HepG2 (cell line): ENCODE results near the gene MYOZ3. TPM values are rescaled to one million over a fixed set of nuclear protein-coding genes. Genes with fewer than 3 reads are reported as not detected.

Experiments
- ATAC-seq: fragments of 200-7000 bp; cut with Tn5 transposase; 3 replicates; pipeline ENCODE4 v1.9.1; 2020; ENCODE audit warnings: mild to moderate bottlenecking, moderate library complexity
- BruUV-seq: library from RNA; stranded (reverse); fragments of 400-500 nt; replicated peaks from 2 replicates; lab custom pipeline; 2021; lab: Mats Ljungman, UMichigan
- CTCF ChIA-PET: fragments of 300-600 bp; formaldehyde crosslinking; extraction: SDS; loops from one replicate; lab custom pipeline; 2021; ENCODE audit warnings: low total read pairs, inconsistent platforms, low intra/inter-chr PET ratio; lab: Yijun Ruan, JAX
- POLR2A ChIA-PET: fragments of 350-600 bp; sonication (Branson Sonifier 250); formaldehyde crosslinking; loops from one replicate; lab custom pipeline; 2020; ENCODE audit warnings: antibody characterized with exemption, inconsistent platforms; lab: Yijun Ruan, JAX
- DNase-seq: peaks from one replicate; pipeline ENCODE4 v3.0.0-alpha.2; 2015; ENCODE audit warnings: low spot score
- FAIRE-seq: peaks from 3 replicates; lab custom pipeline; 2011; peaks lifted over from hg19 to GRCh38; lab: Jason Lieb, UNC
- H2AFZ ChIP-seq: one replicate; pipeline ENCODE4 v1.6.1; 2011; ENCODE audit warnings: low read length, inconsistent platforms
- H3K27ac ChIP-seq: fragments of 300-600 bp; 3 replicates; pipeline ENCODE4 v1.8.0; 2011; ENCODE audit warnings: mixed run types, mild to moderate bottlenecking, mixed read lengths, low read length, inconsistent platforms; ENCODE audit not compliant: insufficient read depth; ENCODE audit errors: extremely low read length
- H3K27me3 ChIP-seq, 2 experiments: fragments of 200-600 bp in 1 of 2; 2 replicates in 1 of 2; 3 replicates in 1 of 2; pipeline versions ENCODE4 v1.6.0 to v1.8.0; 2011; ENCODE audit warnings: low read length in 2 of 2, mild to moderate bottlenecking in 2 of 2, moderate library complexity in 2 of 2, inconsistent platforms in 1 of 2; ENCODE audit not compliant: insufficient read depth in 2 of 2, control insufficient read depth in 1 of 2
- H3K36me3 ChIP-seq, 2 experiments: fragments of 200-600 bp in 1 of 2; replicated peaks in 1 of 2; 2 replicates in 1 of 2; 3 replicates in 1 of 2; pipeline versions ENCODE4 v1.5.1 to v1.8.0; 2011; ENCODE audit warnings: low read length in 2 of 2, inconsistent platforms in 1 of 2; ENCODE audit not compliant: insufficient read depth in 2 of 2, control insufficient read depth in 1 of 2
- H3K4me1 ChIP-seq: 2 replicates; pipeline ENCODE4 v1.5.1; 2012; ENCODE audit warnings: low read length, inconsistent platforms; ENCODE audit not compliant: insufficient read depth
- H3K4me2 ChIP-seq: 2 replicates; pipeline ENCODE4 v1.6.0; 2011; ENCODE audit warnings: low read depth, low read length, inconsistent platforms
- H3K4me3 ChIP-seq, 3 experiments: fragments of 200-600 bp in 1 of 3; sonication (generic), shearing (Covaris generic) in 1 of 3; replicated peaks in 1 of 3; 2 replicates each; pipeline ENCODE4 v1.5.1; 2011 to 2016; ENCODE audit warnings: low read length in 3 of 3, inconsistent platforms in 2 of 3, low read depth in 2 of 3, mild to moderate bottlenecking in 2 of 3, control low read depth in 1 of 3, mixed read lengths in 1 of 3; ENCODE audit not compliant: insufficient read depth in 1 of 3
- H3K79me2 ChIP-seq: one replicate; pipeline ENCODE4 v1.6.1; 2011; ENCODE audit warnings: low read length, inconsistent platforms; ENCODE audit not compliant: insufficient read depth
- H3K9ac ChIP-seq: 2 replicates; pipeline ENCODE4 v1.6.0; 2011; ENCODE audit warnings: mild to moderate bottlenecking, low read depth, low read length, inconsistent platforms; ENCODE audit not compliant: insufficient read depth
- H3K9me3 ChIP-seq: 2 replicates; pipeline ENCODE4 v1.5.1; 2012; ENCODE audit warnings: mild to moderate bottlenecking, low read length
- H4K20me1 ChIP-seq: 2 replicates; pipeline ENCODE4 v1.6.0; 2011; ENCODE audit warnings: inconsistent platforms, mild to moderate bottlenecking, low read length, moderate library complexity; ENCODE audit not compliant: insufficient read depth
- ATM ChIP-seq: fragments of 450-650 bp; IDR thresholded peaks from 2 replicates; pipeline ENCODE4 v1.7.1; 2017; ENCODE audit warnings: mild to moderate bottlenecking, borderline replicate concordance
- BRD4 ChIP-seq: sonication (generic); formaldehyde crosslinking; IDR thresholded peaks from 2 replicates; pipeline ENCODE4 v1.4.0; 2020; ENCODE audit warnings: missing genetic modification reagents
- HDAC6 ChIP-seq: fragments of 200-600 bp; sonication (generic); IDR thresholded peaks from 2 replicates; pipeline ENCODE4 v1.7.0; 2017; ENCODE audit warnings: mild to moderate bottlenecking, antibody characterized with exemption, low read length, low read depth
- POGZ ChIP-seq: sonication (generic); formaldehyde crosslinking; IDR thresholded peaks from 2 replicates; pipeline ENCODE4 v1.4.0; 2020; ENCODE audit warnings: mild to moderate bottlenecking, missing genetic modification reagents
- RAD51 ChIP-seq: fragments of 450-650 bp; IDR thresholded peaks from 2 replicates; pipeline ENCODE4 v1.6.1; 2016; ENCODE audit warnings: borderline replicate concordance
- SAP130 ChIP-seq: IDR thresholded peaks from 2 replicates; pipeline ENCODE4 v1.6.1; 2016; ENCODE audit warnings: low read depth
- SOX6 ChIP-seq, 2 experiments: fragments of 450-650 bp in 1 of 2; sonication (generic) in 1 of 2; formaldehyde crosslinking in 1 of 2; IDR thresholded peaks; 2 replicates each; pipeline versions ENCODE4 v1.4.0 to v1.6.1; 2017 to 2020; ENCODE audit warnings: antibody characterized with exemption in 1 of 2, mild to moderate bottlenecking in 1 of 2, missing genetic modification reagents in 1 of 2
- SP4 ChIP-seq: sonication (generic); formaldehyde crosslinking; IDR thresholded peaks from 2 replicates; pipeline ENCODE4 v1.8.1; 2023; ENCODE audit warnings: mild to moderate bottlenecking, missing genetic modification reagents
- ZKSCAN5 ChIP-seq: sonication (generic); formaldehyde crosslinking; IDR thresholded peaks from 2 replicates; pipeline ENCODE4 v1.5.1; 2020; ENCODE audit warnings: mild to moderate bottlenecking, missing genetic modification reagents
- ZMYM3 ChIP-seq: sonication (generic); formaldehyde crosslinking; IDR thresholded peaks from 2 replicates; pipeline ENCODE4 v1.5.1; 2020; ENCODE audit warnings: mild to moderate bottlenecking, missing genetic modification reagents
- ZNF256 ChIP-seq: sonication (generic); formaldehyde crosslinking; conservative IDR thresholded peaks from 2 replicates; pipeline ENCODE4 v1.4.0; 2020; ENCODE audit warnings: missing genetic modification reagents
- ZNF432 ChIP-seq: sonication (generic); formaldehyde crosslinking; IDR thresholded peaks from 2 replicates; pipeline ENCODE4 v1.5.0; 2020; ENCODE audit warnings: missing genetic modification reagents, mild to moderate bottlenecking, borderline replicate concordance
- ZNF496 ChIP-seq: sonication (generic); formaldehyde crosslinking; IDR thresholded peaks from 2 replicates; pipeline ENCODE4 v1.8.1; 2023; ENCODE audit warnings: mild to moderate bottlenecking, moderate library complexity, missing genetic modification reagents; ENCODE audit not compliant: insufficient replicate concordance
- ZNF619 ChIP-seq: sonication (generic); formaldehyde crosslinking; IDR thresholded peaks from 2 replicates; pipeline ENCODE4 v1.4.0; 2020; ENCODE audit warnings: mild to moderate bottlenecking, missing genetic modification reagents
- ZNF782 ChIP-seq: sonication (generic); formaldehyde crosslinking; IDR thresholded peaks from 2 replicates; pipeline ENCODE4 v1.4.0; 2020; ENCODE audit warnings: missing genetic modification reagents, mild to moderate bottlenecking, borderline replicate concordance
- WGBS: methylation state at CpG from one replicate; pipeline ENCODE4 v1.1.6; 2017; ENCODE audit warnings: low lambda C conversion rate; 5-methylcytosine and 5-hydroxymethylcytosine counted together
- in situ Hi-C: cut with HindIII; loops from 2 replicates; pipeline ENCODE4 v1.10.0; 2017; ENCODE audit warnings: low pct_unique_long_range_greater_than_20kb; ENCODE audit not compliant: extremely low pct_ligation_motif_present
- intact Hi-C: fragments of 100-400 bp; cut with micrococcal nuclease; formaldehyde crosslinking; loops from one replicate; pipeline ENCODE4 v1.10.0; 2022; ENCODE audit not compliant: unreplicated experiment
- polyA plus RNA-seq, 8 experiments: library from polyadenylated mRNA; depleted of rRNA in 3 of 8; stranded (reverse) in 7 of 8; unstranded in 1 of 8; fragments of >200 nt; fragmentation: Illumina TruSeq in 4 of 8; extraction: Trizol in 4 of 8; gene quantifications; 2 replicates each; pipeline versions ENCODE4 v1.2.1 to v1.2.3, GENCODE V29; 2011 to 2016; ENCODE audit warnings: low read depth in 4 of 8, missing spikeins in 1 of 8, mixed read lengths in 1 of 8; ENCODE audit not compliant: insufficient read depth in 1 of 8
- total RNA-seq, 5 experiments: library from RNA; depleted of rRNA; stranded (reverse); fragments of >200 nt; fragmentation: Illumina TruSeq; extraction: Trizol; gene quantifications; 2 replicates each; pipeline ENCODE4 v1.2.3, GENCODE V29; 2016; ENCODE audit warnings: low read depth in 1 of 5
- TF ChIP-seq, protein P1 (sequence below): IDR thresholded peaks from 2 replicates; pipeline ENCODE4 v1.6.1; 2016; ENCODE audit warnings: mild to moderate bottlenecking
- TF ChIP-seq, protein P2 (sequence below): fragments of 450-650 bp; IDR thresholded peaks from 2 replicates; pipeline ENCODE4 v1.6.1; 2017
- TF ChIP-seq, protein P3 (sequence below): sonication (generic); formaldehyde crosslinking; IDR thresholded peaks from 2 replicates; pipeline ENCODE4 v1.4.0; 2020; ENCODE audit warnings: missing genetic modification reagents, borderline replicate concordance

Gene MYOZ3
- total and polyA plus RNA-seq, 2 of the 13 experiments (the other 11 are each of a cell fraction or from before 2014, with no cell fraction given): 0.05 TPM; not detected in 1

DNA sequence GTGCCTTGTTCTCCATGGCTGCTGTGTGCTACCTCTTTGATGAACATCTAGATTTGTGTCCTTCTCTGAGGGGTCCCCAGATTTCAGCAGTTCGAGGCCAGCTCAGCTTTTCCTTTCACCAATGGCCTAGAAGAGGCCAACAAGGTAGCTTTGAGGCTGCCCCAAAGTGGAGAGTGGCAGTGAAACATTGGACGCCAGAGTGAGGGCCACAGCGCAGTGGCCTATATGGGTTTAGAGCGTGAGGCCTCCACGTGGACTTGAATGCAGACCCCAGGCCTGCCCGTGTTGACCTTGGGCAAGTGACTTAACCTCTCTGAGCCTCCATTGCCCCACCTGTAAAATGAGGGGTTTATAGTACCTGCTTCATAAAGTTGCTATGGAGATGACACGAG lies 11.8 kb downstream of the MYOZ3 start:
- FAIRE-seq: no peak
- no peak overlapping the region for H3K9ac ChIP-seq

DNA sequence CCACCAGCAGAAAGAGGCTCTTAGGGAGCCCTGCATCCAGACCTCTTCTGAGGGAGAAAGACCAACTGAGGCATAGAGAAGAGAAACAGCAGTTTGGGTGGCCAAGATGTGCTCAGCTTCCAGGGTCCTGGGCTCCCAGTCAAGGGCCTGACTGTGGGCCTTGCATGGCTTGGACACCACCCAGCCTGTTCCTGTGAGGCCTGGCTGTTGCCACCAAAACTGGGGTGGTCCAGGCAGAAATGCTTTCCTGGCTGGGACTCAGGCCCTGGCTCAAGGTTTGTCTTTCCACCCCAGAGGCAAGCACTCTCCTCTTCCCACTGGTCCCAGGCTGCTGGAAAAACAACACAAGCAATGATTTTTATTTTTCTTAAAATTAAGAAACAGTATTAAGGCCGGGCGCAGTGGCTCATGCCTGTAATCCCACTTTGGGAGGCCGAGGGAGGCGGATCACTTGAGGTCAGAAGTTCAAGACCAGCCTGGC lies 13.3 kb downstream of the MYOZ3 start:
- in situ Hi-C loops (loop anchor here (25.0 kb wide), 1 partner anchor 212 kb away; no protein-coding TSS in a partner anchor), intact Hi-C loops (no loop called here)
- BruUV-seq: no TSS peak
- no peak for TF ChIP-seq ZKSCAN5 (CRISPR knock-in tag)
- TF ChIP-seq ZNF256: no peak
- TF ChIP-seq, protein P1, sequence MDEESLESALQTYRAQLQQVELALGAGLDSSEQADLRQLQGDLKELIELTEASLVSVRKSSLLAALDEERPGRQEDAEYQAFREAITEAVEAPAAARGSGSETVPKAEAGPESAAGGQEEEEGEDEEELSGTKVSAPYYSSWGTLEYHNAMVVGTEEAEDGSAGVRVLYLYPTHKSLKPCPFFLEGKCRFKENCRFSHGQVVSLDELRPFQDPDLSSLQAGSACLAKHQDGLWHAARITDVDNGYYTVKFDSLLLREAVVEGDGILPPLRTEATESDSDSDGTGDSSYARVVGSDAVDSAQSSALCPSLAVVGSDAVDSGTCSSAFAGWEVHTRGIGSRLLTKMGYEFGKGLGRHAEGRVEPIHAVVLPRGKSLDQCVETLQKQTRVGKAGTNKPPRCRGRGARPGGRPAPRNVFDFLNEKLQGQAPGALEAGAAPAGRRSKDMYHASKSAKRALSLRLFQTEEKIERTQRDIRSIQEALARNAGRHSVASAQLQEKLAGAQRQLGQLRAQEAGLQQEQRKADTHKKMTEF (CRISPR knock-in tag): no peak
- no peak for TF ChIP-seq BRD4 (CRISPR knock-in tag)
- TF ChIP-seq HDAC6: no peak
- TF ChIP-seq RAD51: no peak
- no peak for TF ChIP-seq SAP130 (CRISPR knock-in tag)
- TF ChIP-seq, protein P2, sequence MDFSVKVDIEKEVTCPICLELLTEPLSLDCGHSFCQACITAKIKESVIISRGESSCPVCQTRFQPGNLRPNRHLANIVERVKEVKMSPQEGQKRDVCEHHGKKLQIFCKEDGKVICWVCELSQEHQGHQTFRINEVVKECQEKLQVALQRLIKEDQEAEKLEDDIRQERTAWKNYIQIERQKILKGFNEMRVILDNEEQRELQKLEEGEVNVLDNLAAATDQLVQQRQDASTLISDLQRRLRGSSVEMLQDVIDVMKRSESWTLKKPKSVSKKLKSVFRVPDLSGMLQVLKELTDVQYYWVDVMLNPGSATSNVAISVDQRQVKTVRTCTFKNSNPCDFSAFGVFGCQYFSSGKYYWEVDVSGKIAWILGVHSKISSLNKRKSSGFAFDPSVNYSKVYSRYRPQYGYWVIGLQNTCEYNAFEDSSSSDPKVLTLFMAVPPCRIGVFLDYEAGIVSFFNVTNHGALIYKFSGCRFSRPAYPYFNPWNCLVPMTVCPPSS: no peak
- no peak for TF ChIP-seq POGZ (CRISPR knock-in tag)
- TF ChIP-seq ZNF782 (CRISPR knock-in tag): no peak
- TF ChIP-seq ATM: no peak
- TF ChIP-seq, protein P3, sequence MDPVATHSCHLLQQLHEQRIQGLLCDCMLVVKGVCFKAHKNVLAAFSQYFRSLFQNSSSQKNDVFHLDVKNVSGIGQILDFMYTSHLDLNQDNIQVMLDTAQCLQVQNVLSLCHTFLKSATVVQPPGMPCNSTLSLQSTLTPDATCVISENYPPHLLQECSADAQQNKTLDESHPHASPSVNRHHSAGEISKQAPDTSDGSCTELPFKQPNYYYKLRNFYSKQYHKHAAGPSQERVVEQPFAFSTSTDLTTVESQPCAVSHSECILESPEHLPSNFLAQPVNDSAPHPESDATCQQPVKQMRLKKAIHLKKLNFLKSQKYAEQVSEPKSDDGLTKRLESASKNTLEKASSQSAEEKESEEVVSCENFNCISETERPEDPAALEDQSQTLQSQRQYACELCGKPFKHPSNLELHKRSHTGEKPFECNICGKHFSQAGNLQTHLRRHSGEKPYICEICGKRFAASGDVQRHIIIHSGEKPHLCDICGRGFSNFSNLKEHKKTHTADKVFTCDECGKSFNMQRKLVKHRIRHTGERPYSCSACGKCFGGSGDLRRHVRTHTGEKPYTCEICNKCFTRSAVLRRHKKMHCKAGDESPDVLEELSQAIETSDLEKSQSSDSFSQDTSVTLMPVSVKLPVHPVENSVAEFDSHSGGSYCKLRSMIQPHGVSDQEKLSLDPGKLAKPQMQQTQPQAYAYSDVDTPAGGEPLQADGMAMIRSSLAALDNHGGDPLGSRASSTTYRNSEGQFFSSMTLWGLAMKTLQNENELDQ (CRISPR knock-in tag): no peak
- no peak for TF ChIP-seq ZNF432 (CRISPR knock-in tag)

More for the DNA sequence above, 11.8 kb downstream of the MYOZ3 start:
- no peaks in the 10 kb centered on the region for H3K36me3 ChIP-seq
- BruUV-seq: no TSS peak
- WGBS: 60% methylated on average over 7 of the region's 7 CpGs
- TF ChIP-seq SOX6 (IDR thresholded peaks at IDR 0.05) (no peak), SOX6 (CRISPR knock-in tag; IDR thresholded peaks at IDR 0.05) (no peak), SP4 (CRISPR knock-in tag) (no peak), ZMYM3 (CRISPR knock-in tag) (no peak), ZNF619 (CRISPR knock-in tag) (no peak), ZNF496 (CRISPR knock-in tag) (no peak)
- peaks cover 2 to 26% of the 10 kb centered on the region in 2 experiments; a peak in 2 of 5 replicates for H3K27me3 ChIP-seq
- H4K20me1 ChIP-seq: no peaks in the 10 kb centered on the region
- H3K79me2 ChIP-seq: no peaks in the 10 kb centered on the region
- in situ Hi-C loops: loop anchor here (25.0 kb wide), 1 partner anchor 211 kb away; no protein-coding TSS in a partner anchor
- H3K27ac ChIP-seq: no peak overlapping the region
- H3K4me1 ChIP-seq: no peaks in the 10 kb centered on the region
- H2AFZ ChIP-seq: no peak overlapping the region
- ChIA-PET CTCF (no interaction called here), POLR2A (no interaction called here)
- intact Hi-C loops: no loop called here
- peak overlapping the region; percentile 75 for H3K4me2 ChIP-seq
- H3K4me3 ChIP-seq: peak overlapping the region in 2 of 3 experiments; percentile 65 to 68; a peak in 2 of 6 replicates
- no peak for DNase-seq
- ATAC-seq: no peak; the same call in 2 of the 3 replicates
- no peaks in the 10 kb centered on the region for H3K9me3 ChIP-seq

More for the DNA sequence above, 13.3 kb downstream of the MYOZ3 start:
- Histone ChIP-seq H3K79me2 (no peaks in the 10 kb centered on the region), H3K4me3 (no peak overlapping the region), H3K9ac (no peak overlapping the region), H3K27ac (no peak overlapping the region), H3K4me2 (no peak overlapping the region), H4K20me1 (no peaks in the 10 kb centered on the region), H3K4me1 (no peaks in the 10 kb centered on the region), H3K27me3 (peaks cover 2 to 28% of the 10 kb centered on the region in 2 experiments; a peak in 2 of 5 replicates), H2AFZ (no peak overlapping the region), H3K9me3 (no peaks in the 10 kb centered on the region), H3K36me3 (no peaks in the 10 kb centered on the region)
- CTCF ChIA-PET: no interaction called here
- POLR2A ChIA-PET: no interaction called here
- ATAC-seq (no peak), FAIRE-seq (no peak), DNase-seq (no peak)
- 25% methylated on average over 4 of the region's 4 CpGs for whole genome bisulfite sequencing
